ENCODE results near the gene PI16.

The PI16 gene

GRCh38 chr6:36954262-36954931 lies at the start of gene PI16:
TSS of gene PI16 (plus strand) at chr6:36954738. CDS start at chr6:36954761, 23 bp downstream.
- no peak for DNase-seq (ENCODE audit: low read depth, low spot score)

GRCh38 chr6:36904851-36905393 lies 49.6 kb upstream of the PI16 start:
- no peak for DNase-seq (ENCODE audit: low read depth, low spot score)

- DNase-seq (ENCODE audit: low read depth, low spot score): no peak
These were observed 47.8 kb upstream of the PI16 start for GRCh38 chr6:36906539-36907325.

- no peak for DNase-seq (ENCODE audit: low read depth, low spot score)
These were observed 46.8 kb upstream of the PI16 start for GRCh38 chr6:36907781-36908180.

- DNase-seq (ENCODE audit: low read depth, low spot score): no peak
These were observed 45.8 kb upstream of the PI16 start for GRCh38 chr6:36908747-36909146.

- no peak for DNase-seq (ENCODE audit: low read depth, low spot score)
These were observed 42.5 kb upstream of the PI16 start for GRCh38 chr6:36912030-36912454.

GRCh38 chr6:36912586-36912985 lies 42.0 kb upstream of the PI16 start:
- peak; percentile 25 for DNase-seq (ENCODE audit: low read depth, low spot score)

- no peak for DNase-seq (ENCODE audit: low read depth, low spot score)
These were observed 41.5 kb upstream of the PI16 start for GRCh38 chr6:36913082-36913481.

GRCh38 chr6:36914227-36914794 lies 40.2 kb upstream of the PI16 start:
- DNase-seq (ENCODE audit: low read depth, low spot score): no peak

GRCh38 chr6:36915599-36915998 lies 38.9 kb upstream of the PI16 start:
- DNase-seq (ENCODE audit: low read depth, low spot score): no peak

GRCh38 chr6:36916126-36916525 lies 38.4 kb upstream of the PI16 start:
- DNase-seq (ENCODE audit: low read depth, low spot score): no peak

- no peak for DNase-seq (ENCODE audit: low read depth, low spot score)
These were observed 36.9 kb upstream of the PI16 start for GRCh38 chr6:36917541-36918193.

- no peak for DNase-seq (ENCODE audit: low read depth, low spot score)
These were observed 34.5 kb upstream of the PI16 start for GRCh38 chr6:36920049-36920448.

GRCh38 chr6:36920546-36920945 lies 34.0 kb upstream of the PI16 start:
- no peak for DNase-seq (ENCODE audit: low read depth, low spot score)

GRCh38 chr6:36924131-36924530 lies 30.4 kb upstream of the PI16 start:
- no peak for DNase-seq (ENCODE audit: low read depth, low spot score)

- DNase-seq (ENCODE audit: low read depth, low spot score): no peak
These were observed 29.7 kb upstream of the PI16 start for GRCh38 chr6:36924778-36925374.

- no peak for DNase-seq (ENCODE audit: low read depth, low spot score)
These were observed 28.7 kb upstream of the PI16 start for GRCh38 chr6:36925809-36926208.

GRCh38 chr6:36926708-36927513 lies 27.6 kb upstream of the PI16 start:
- DNase-seq (ENCODE audit: low read depth, low spot score): no peak

GRCh38 chr6:36927691-36928546 lies 26.6 kb upstream of the PI16 start:
- DNase-seq (ENCODE audit: low read depth, low spot score): no peak

GRCh38 chr6:36928547-36928918 lies 26.0 kb upstream of the PI16 start:
- no peak for DNase-seq (ENCODE audit: low read depth, low spot score)

Data from activated CD4-positive, CD25-positive, alpha-beta regulatory T cell treated with anti-CD3 and anti-CD28 coated beads, Interleukin-2, amount 50 U/mL, for 16 hours (primary cell).